NCI-H82 treated with DMSO at 0.1 percent for 48 hours (cell line): Measurements from ENCODE around the gene CHRM2.

Experiments used
- DNase-seq: peaks from one replicate; lab custom pipeline; 2025; ENCODE audit not compliant: unreplicated experiment; lab: John Stamatoyannopoulos, UW

CHRM2 gene

DNA sequence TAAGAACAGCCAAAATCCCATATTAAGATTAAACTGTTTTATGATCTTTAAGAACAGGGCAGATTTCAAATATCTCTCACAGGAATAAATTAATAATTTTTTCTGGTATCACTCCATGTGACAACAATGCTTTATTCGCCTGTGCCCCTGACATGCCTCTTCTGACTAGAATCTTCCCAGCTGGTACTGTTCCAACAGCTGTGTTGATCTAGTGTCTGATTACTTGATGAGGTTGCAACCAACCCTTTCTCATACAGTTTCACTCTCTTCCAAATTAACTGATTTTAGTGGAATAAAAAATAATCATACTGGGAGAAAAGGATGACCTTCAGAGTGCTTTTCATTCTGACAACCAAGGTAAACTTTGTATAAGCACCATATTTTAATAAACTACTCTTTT is 151.9 kb downstream of the CHRM2 start:
- DNase-seq, result no peak

DNA sequence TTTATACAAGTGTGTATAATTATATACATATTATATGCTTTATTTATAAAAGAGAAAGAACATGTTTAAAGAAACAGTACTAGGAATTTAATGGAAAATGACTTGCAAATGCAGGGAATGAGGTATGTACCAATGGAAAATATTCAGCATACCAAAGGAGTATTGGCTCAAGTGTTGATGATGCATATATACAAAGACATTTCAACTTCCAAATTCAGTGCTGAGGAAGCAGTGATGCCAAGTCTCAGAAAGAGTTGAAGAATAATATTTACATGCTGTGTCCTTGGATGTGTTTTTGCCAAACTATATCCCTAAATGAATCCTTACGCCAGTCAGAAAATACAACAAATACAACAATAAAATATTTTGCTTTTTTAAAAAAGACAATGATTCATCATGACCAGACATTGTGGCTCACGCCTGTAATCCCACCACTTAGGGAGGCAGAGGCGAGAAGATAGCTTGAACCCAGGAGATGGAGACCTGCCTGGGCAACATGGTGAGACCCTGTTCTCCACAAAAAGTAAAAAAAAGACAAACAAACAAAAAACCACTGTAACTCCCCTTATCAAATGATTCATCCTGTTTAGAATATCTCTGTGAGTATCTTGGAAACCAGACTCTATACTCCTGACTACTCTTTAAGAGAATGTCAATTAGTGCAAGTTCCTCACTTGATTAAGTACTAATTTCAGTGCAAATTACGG is 157.2 kb downstream of the CHRM2 start:
- no peak for DNase-seq

DNA sequence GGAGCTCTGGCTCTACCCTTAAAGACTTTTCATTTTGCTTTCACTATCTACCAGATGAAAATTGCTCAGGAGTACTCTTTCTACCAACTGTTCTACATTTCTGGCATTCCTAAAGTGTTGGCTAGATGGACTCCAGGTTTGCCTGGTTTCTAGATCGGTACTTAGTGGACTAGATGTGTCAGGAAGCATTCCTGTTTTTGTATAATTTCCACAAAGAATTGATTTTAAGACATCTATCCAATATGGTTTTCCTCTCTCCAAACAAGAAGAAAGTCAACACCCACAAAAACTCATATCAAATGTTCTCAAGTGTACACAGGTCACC is 157.7 kb downstream of the CHRM2 start:
- DNase-seq, result no peak

DNA sequence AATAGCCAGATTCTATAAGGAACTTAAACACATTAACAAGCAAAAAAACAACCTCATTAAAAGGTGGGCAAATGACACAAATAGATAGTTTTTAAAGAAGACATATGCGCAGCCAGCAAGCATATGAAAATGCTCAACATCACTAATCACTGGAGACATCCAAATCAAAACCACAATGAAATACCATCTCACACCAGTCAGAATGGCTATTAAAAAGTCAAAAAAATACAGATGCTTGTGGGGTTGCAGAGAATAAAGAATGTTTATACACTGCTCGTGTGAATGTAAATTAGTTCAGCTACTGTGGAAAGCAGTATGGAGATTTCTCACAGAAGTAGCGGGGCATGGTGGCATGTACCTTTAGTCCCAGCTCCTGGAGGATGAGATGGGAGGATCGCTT is 164.0 kb downstream of the CHRM2 start:
- no peak for DNase-seq

DNA sequence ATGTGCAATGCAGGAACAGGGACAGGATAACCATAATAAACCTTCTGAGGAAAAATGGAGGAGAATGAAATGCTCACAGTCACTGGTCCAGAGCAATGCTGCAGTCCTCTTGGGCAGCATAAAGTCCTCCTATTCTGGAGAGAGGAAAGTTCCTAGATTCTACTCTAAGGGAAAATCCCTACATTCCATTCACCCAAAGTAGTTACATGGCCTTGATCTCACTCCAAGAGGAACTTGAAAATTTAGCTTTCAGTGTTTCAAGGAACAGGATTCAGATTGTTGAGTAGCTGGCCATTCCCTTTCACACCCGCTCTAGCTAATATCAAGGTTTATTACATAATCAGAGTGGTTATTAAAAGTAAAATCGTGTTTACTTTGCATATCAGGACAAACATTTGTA is 168.3 kb downstream of the CHRM2 start:
- DNase-seq, result no peak

DNA sequence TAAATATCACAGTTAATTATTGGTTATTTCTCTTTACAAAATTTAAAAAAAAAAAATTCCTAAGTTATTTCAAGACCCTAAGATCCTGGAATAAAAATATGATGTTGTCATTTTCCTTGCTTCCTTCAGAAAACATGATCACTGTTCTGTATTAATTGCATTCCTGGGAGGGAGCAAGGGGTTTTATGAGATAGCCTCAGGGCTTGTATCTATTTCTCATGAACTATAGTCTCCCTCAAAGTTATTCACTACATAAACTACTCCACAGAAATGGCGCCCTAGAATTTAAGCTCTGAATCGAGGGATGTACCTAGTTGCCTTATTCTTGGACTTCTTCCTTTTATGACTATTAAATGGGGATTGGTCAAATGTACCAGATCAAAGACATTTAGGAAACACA is 170.3 kb downstream of the CHRM2 start:
- DNase-seq, result no peak

DNA sequence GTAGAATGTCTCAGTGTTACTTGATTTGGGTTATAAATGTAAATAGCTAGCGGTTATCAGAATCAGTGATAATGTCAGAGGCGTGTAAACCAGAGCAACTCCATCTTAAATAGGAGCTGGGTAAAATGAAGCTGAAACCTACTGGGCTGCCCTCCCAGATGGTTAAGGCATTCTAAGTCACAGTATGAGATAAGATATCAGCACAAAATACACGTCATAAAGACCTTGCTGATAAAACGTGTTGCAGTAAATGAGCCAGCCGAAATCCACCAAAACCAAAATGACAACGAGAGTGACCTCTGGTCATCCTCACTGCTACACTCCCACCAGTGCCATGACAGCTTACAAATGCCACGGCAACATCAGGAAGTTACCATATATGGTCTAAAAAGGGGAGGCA is 172.3 kb downstream of the CHRM2 start:
- DNase-seq, result no peak

DNA sequence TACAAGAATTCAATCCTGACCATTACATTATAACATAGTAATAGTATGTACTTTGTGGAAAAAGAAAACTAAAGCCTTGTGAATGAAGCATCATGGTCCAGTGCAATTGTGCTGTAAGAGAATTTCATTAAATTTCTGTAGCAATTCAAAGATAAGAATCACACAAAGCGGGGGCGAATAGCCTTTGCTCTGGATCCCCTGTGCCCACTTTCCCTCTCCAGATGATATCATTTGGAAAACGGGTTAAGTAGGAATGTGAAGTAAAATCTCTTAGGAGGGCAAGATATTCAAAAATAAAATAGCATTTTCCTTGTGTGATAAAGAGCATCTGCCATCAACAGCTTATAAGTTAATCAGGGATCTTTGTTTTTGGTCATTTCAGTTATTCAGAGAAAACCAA is 177.1 kb downstream of the CHRM2 start:
- DNase-seq, result no peak

GRCh38 chr7:137069249-137069963 is 201.0 kb downstream of the CHRM2 start:
- no peak for DNase-seq
